Right atrium auricular region (tissue), 2 donors: Measurements from ENCODE around the gene RBM12. TPM values are rescaled to one million over a fixed set of nuclear protein-coding genes. Genes with fewer than 3 reads are reported as not detected.
"Not testable (repeated sequence)": the region's sequence is repeated elsewhere in the genome, so short reads cannot be mapped to it uniquely, and the experiment has no call there.

Source experiments
- DNase-seq: peaks from one replicate; pipeline ENCODE4 v3.0.0-alpha.2; 2019; ENCODE audit warnings: low spot score
- H3K27ac ChIP-seq, 2 donors: fragments of 200-600 bp; sonication (generic); 1 replicate in 1 of 2; 2 replicates in 1 of 2; pipeline ENCODE4 v1.5.1; 2016 to 2019
- H3K27me3 ChIP-seq, 2 donors: fragments of 200-600 bp; sonication (generic); one replicate each; pipeline versions ENCODE4 v1.5.1 to v1.6.0; 2017 to 2019
- H3K36me3 ChIP-seq: fragments of 200-600 bp; sonication (generic); one replicate; pipeline ENCODE4 v1.5.1; 2016
- H3K4me1 ChIP-seq, 2 donors: fragments of 200-600 bp; sonication (generic); one replicate each; pipeline versions ENCODE4 v1.5.1 to v1.6.0; 2017 to 2019
- H3K4me3 ChIP-seq, 2 donors: fragments of 200-600 bp; sonication (generic); 1 replicate in 1 of 2; 2 replicates in 1 of 2; pipeline ENCODE4 v1.5.1; 2017 to 2019; ENCODE audit warnings: mild to moderate bottlenecking in 1 of 2, moderate library complexity in 1 of 2
- H3K9me3 ChIP-seq, 2 donors: fragments of 200-600 bp; sonication (generic); one replicate each; pipeline ENCODE4 v1.5.1; 2019
- total RNA-seq, 2 donors: library from RNA; depleted of rRNA; stranded (reverse); fragments of >200 nt; gene quantifications; one replicate each; pipeline ENCODE4 v1.1.0, GENCODE V29; 2016
- TF ChIP-seq, protein P1 (sequence below), 2 donors: fragments of 200-600 bp; sonication (generic); IDR thresholded peaks; one replicate each; pipeline ENCODE4 v1.5.1; 2019; ENCODE audit warnings: antibody characterized with exemption in 2 of 2

RBM12 gene
- total RNA-seq, 2 donors from 2014 or later = 18.4 to 20.9 TPM

DNA sequence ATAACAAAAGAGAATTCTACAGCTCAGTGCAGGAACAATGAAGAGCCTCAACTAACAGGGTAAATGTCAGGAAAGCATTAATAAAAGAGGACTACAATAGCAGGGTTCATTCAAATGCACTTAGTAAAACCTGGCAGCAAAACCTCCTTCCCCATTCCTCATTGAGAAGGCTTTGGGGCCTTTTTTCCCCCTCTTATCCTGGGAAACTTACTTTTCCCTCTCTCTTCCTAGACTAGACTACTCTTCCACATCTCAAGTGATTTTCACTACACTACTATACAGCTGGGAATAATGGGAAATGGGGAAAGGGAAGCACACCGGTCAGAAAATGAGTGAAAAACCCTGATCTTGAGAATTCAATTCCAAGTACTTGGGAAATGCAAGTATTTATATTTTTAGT is 44.6 kb upstream of the RBM12 start:
- Histone ChIP-seq H3K27me3 (no peaks in the 10 kb centered on the region), H3K4me1 (peaks cover 0 to 32% of the 10 kb centered on the region in 2 donors), H3K27ac (no peak overlapping the region), H3K36me3 (peaks cover 97% of the 10 kb centered on the region), H3K9me3 (no peaks in the 10 kb centered on the region), H3K4me3 (no peak overlapping the region)
- DNase-seq = no peak
- TF ChIP-seq, protein P1, sequence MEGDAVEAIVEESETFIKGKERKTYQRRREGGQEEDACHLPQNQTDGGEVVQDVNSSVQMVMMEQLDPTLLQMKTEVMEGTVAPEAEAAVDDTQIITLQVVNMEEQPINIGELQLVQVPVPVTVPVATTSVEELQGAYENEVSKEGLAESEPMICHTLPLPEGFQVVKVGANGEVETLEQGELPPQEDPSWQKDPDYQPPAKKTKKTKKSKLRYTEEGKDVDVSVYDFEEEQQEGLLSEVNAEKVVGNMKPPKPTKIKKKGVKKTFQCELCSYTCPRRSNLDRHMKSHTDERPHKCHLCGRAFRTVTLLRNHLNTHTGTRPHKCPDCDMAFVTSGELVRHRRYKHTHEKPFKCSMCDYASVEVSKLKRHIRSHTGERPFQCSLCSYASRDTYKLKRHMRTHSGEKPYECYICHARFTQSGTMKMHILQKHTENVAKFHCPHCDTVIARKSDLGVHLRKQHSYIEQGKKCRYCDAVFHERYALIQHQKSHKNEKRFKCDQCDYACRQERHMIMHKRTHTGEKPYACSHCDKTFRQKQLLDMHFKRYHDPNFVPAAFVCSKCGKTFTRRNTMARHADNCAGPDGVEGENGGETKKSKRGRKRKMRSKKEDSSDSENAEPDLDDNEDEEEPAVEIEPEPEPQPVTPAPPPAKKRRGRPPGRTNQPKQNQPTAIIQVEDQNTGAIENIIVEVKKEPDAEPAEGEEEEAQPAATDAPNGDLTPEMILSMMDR (IDR thresholded peaks at IDR 0.05) = no peak

DNA sequence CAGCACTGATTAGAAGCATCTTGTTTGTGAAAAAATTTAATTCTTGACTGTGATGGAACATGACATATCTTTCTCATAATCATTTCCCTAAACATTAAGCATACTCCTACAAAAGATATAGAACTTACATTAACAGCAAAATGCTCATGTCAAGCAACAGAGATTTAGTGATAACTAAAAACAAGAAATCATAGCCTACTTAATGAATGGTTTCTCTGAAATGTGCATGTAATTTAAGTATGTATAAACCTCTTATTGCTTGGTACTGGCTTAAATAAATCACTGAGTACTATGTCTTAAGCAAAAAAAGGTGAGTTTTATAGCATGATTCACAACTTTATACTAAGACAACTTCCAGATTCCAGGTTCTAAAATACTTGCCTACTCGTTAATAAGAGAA is 43.8 kb upstream of the RBM12 start:
- TF ChIP-seq, protein P1 (IDR thresholded peaks at IDR 0.05) = no peak
- Histone ChIP-seq H3K9me3 (no peaks in the 10 kb centered on the region), H3K36me3 (peaks cover 97% of the 10 kb centered on the region), H3K27ac (no peak overlapping the region), H3K27me3 (no peaks in the 10 kb centered on the region), H3K4me1 (peaks cover 0 to 35% of the 10 kb centered on the region in 2 donors), H3K4me3 (no peak overlapping the region)
- no peak for DNase-seq

DNA sequence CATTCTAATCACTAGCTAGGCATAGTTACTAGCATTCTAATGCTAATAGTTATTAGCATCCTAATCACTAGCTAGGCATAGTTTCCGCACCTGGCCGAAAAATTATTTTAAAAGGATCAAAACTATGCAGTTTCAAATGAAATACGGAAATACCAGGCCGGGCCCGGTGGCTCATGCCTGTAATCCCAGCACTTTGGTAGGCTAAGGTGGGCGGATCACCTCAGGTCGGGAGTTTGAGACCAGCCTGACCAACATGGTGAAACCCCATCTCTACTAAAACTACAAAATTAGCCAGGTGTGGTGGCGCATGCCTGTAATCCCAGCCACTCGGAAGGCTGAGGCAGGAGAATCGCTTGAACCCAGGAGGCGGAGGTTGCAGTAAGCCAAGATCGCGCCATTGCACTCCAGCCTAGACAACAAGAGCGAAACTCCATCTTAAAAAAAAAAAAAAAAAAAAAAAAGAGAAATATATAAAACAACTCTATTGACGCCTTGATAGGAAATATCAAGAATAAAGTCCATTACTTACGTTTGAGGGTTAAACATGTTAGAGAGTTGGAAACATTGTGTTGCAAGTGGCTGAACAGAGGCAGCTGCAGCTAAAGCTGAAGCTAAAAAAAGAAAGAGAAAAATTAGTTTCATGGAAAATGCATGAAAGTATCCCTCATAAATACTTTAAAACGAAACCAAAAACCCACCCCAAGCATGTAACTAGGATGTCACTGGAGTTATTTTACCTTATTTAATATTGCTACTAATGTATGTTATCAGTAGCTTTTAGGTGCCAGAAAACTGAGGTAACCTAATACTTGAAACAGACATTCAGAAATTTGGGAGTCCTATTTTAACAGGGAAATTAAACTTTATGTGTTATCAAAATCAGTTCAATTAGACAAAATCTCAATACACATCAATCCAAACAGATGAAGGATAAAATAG is 42.2 kb upstream of the RBM12 start:
- not testable (repeated sequence) for H3K4me3 ChIP-seq, H3K27me3 ChIP-seq, H3K9me3 ChIP-seq, H3K27ac ChIP-seq
- Histone ChIP-seq H3K36me3 (peaks cover 97% of the 10 kb centered on the region), H3K4me1 (peaks cover 0 to 33% of the 10 kb centered on the region in 2 donors)
- peak; percentile 36 for DNase-seq

DNA sequence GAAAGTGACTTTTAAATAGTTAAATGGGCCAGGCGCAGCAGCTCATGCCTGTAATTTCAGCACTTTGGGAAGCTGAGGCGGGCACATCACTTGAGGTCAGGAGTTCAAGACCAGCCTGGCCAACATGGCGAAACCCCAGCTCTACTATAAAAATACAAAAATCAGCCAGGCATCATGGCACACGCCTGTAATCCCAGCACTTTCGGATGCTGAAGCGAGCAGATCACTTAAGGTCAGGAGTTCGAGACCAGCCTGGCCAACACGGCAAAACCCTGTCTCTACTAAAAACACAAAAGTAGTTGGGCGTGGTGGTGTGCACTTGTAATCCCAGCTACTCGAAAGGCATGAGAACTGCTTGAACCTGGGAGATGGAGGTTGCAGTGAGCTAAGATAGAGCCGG is 41.2 kb upstream of the RBM12 start:
- not testable (repeated sequence) for H3K9me3 ChIP-seq, H3K27me3 ChIP-seq, H3K4me3 ChIP-seq, H3K27ac ChIP-seq
- peak; percentile 49 for DNase-seq
- Histone ChIP-seq H3K36me3 (peaks cover 88% of the 10 kb centered on the region), H3K4me1 (peaks cover 0 to 24% of the 10 kb centered on the region in 2 donors)

DNA sequence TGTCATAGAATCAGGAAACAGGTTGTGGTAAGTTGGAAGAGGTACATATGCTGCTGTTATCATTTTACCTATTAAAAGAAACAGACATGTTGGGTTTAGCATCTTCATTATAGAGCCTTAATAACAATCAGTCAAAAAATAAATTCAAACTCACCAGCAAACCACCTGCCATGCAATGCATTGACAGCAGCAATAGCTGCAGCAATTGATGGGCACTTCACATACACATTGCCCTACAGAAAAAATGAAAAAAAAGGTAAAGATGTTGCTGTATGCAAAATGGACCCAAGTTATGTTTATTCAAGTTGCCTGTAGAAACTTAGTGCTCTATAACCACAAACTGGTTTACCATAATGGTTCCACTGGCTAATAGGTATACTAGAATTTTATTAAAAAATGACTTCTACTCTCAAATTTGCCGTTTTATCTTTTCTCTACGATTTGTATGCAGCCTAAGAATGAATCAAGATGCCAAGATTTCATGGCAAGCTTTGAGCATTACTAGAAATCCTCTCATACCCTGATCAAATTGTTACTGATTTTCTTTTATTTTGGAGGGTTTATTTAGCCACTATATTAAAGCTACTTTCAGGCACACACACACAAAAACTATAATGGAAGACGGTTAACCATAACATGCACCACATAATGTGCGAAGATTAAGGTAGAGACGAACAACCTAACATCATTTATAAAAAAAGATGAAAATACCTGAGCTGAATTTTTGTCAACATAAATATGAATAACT is 40.0 kb upstream of the RBM12 start:
- TF ChIP-seq, protein P1 (IDR thresholded peaks at IDR 0.05) = no peak
- no peak for DNase-seq
- H3K27ac ChIP-seq = no peak overlapping the region
- no peak overlapping the region for H3K4me3 ChIP-seq
- no peaks in the 10 kb centered on the region for H3K27me3 ChIP-seq
- no peaks in the 10 kb centered on the region for H3K9me3 ChIP-seq
- H3K36me3 ChIP-seq = peaks cover 76% of the 10 kb centered on the region
- peaks cover 0 to 27% of the 10 kb centered on the region in 2 donors for H3K4me1 ChIP-seq

DNA sequence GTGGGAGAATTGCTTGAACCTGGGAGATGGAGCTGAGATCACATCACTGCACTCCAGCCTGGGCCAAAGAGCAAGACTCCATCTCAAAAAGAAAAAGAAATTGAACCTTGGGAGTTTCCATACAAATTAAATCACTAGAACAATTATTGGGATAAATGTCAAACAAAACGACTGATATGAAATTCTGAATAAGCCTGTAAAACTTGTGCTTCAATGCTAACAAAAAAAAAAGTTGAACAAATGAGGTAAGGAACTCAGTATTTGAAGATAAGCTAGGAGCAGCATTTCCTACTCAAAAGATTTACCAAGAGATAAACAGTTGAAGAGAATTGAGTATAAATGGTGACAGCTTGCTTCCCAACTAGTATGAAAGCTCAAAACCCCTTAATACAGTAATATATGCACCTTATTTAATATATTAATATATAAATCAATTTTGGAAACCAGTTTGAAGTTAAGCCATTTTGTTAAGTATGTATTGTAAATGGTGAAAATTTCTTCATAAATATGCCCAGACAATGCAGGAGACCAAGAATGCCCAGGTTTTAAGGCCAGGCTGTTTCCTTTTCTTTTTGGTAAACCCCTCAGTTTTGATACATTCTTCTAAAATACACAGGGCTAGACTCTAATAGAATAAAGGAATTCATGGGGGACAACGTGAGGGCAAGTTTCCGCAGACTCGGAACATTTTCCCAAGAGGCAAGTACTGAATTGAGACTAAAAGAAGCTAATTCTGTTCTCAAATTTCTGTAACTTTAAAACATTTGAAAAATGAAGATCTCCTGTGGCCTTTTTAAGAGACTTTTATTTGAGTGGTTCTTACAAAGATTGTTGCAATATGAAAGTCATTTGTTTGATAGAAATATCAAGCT is 38.4 kb upstream of the RBM12 start:
- Histone ChIP-seq H3K4me1 (peaks cover 0 to 20% of the 10 kb centered on the region in 2 donors), H3K9me3 (no peaks in the 10 kb centered on the region), H3K27me3 (no peaks in the 10 kb centered on the region), H3K27ac (no peak overlapping the region), H3K4me3 (no peak overlapping the region), H3K36me3 (peaks cover 60% of the 10 kb centered on the region)
- TF ChIP-seq, protein P1 (IDR thresholded peaks at IDR 0.05) = no peak
- peak; percentile 28 for DNase-seq
